PC-9 (cell line): ENCODE results near the gene ADGRL4.

Experiments used
- EZH2 ChIP-seq: fragments of 200-600 bp; sonication (generic); IDR thresholded peaks from 2 replicates; pipeline ENCODE4 v1.8.0; 2017; ENCODE audit warnings: antibody characterized with exemption, low read depth
- TF ChIP-seq, protein P1 (sequence below): fragments of 200-600 bp; sonication (generic); conservative IDR thresholded peaks from 2 replicates; pipeline ENCODE4 v1.6.1; 2017; ENCODE audit warnings: mixed run types, antibody characterized with exemption, mild to moderate bottlenecking, moderate library complexity

DNA sequence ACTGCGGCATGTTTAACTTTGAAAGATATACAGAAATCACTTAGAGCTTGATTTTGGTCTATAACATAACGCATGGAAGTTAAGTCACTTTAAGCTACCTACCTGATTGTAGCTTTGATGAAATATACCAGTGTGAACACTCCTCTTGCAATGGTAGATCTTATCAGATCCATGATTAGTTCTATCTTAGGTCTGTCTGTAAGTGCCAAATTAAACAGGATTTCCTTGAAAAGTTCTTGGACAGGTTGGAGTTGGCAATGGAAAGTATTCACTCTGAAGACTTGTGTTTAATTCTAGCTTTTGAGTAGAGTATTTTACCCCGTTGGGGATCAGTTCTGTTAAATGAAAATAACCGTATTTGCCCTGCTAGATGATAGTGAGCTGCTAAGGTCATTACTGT lies 4.1 kb upstream of the ADGRL4 start:
- TF ChIP-seq, protein P1, sequence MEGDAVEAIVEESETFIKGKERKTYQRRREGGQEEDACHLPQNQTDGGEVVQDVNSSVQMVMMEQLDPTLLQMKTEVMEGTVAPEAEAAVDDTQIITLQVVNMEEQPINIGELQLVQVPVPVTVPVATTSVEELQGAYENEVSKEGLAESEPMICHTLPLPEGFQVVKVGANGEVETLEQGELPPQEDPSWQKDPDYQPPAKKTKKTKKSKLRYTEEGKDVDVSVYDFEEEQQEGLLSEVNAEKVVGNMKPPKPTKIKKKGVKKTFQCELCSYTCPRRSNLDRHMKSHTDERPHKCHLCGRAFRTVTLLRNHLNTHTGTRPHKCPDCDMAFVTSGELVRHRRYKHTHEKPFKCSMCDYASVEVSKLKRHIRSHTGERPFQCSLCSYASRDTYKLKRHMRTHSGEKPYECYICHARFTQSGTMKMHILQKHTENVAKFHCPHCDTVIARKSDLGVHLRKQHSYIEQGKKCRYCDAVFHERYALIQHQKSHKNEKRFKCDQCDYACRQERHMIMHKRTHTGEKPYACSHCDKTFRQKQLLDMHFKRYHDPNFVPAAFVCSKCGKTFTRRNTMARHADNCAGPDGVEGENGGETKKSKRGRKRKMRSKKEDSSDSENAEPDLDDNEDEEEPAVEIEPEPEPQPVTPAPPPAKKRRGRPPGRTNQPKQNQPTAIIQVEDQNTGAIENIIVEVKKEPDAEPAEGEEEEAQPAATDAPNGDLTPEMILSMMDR = no peak
- no peak for TF ChIP-seq EZH2
